MM.1S (cell line): Measurements from ENCODE around the gene CHCHD3.

Experiments used
- DNase-seq: peaks from one replicate; pipeline ENCODE4 v3.0.0-alpha.2; 2015
- H2AFZ ChIP-seq: fragments of 300-600 bp; sonication (generic); 2 replicates; pipeline ENCODE4 v1.6.0; 2016; ENCODE audit warnings: antibody characterized with exemption, low read length
- H3F3A ChIP-seq: fragments of 300-600 bp; sonication (generic); 2 replicates; pipeline ENCODE4 v1.6.1; 2016; ENCODE audit warnings: mild to moderate bottlenecking, antibody characterized with exemption, low read length, moderate library complexity, mixed read lengths; ENCODE audit not compliant: insufficient read depth
- H3K27ac ChIP-seq: fragments of 300-600 bp; sonication (generic); 2 replicates; pipeline ENCODE4 v1.5.1; 2016; ENCODE audit warnings: mild to moderate bottlenecking, low read length
- H3K27me3 ChIP-seq: fragments of 300-600 bp; sonication (generic); replicated peaks from 2 replicates; pipeline ENCODE4 v1.6.0; 2016; ENCODE audit warnings: low read length; ENCODE audit not compliant: insufficient read depth
- H3K36me3 ChIP-seq: fragments of 300-600 bp; sonication (generic); replicated peaks from 2 replicates; pipeline ENCODE4 v1.6.1; 2016; ENCODE audit warnings: mild to moderate bottlenecking, low read length, mixed read lengths; ENCODE audit not compliant: insufficient read depth
- H3K4me1 ChIP-seq: fragments of 300-600 bp; sonication (generic); 2 replicates; pipeline ENCODE4 v1.6.1; 2016; ENCODE audit warnings: low read length, mixed read lengths
- H3K4me2 ChIP-seq: fragments of 300-600 bp; sonication (generic); 2 replicates; pipeline ENCODE4 v1.6.0; 2016; ENCODE audit warnings: low read depth, low read length
- H3K4me3 ChIP-seq: fragments of 300-600 bp; sonication (generic); 2 replicates; pipeline ENCODE4 v1.5.1; 2016; ENCODE audit warnings: low read length, mixed read lengths
- H3K79me2 ChIP-seq: fragments of 300-600 bp; sonication (generic); 2 replicates; pipeline ENCODE4 v1.6.1; 2016; ENCODE audit warnings: mixed run types, low read length, mixed read lengths
- H3K9ac ChIP-seq: fragments of 300-600 bp; sonication (generic); 2 replicates; pipeline ENCODE4 v1.6.1; 2016; ENCODE audit warnings: low read length, mixed read lengths
- H3K9me2 ChIP-seq: fragments of 300-600 bp; sonication (generic); replicated peaks from 2 replicates; pipeline ENCODE4 v1.6.1; 2016; ENCODE audit warnings: mild to moderate bottlenecking, low read length, mixed read lengths; ENCODE audit not compliant: insufficient read depth
- H3K9me3 ChIP-seq: fragments of 300-600 bp; sonication (generic); replicated peaks from 2 replicates; pipeline ENCODE4 v1.6.1; 2016; ENCODE audit warnings: mild to moderate bottlenecking, low read length, mixed read lengths; ENCODE audit not compliant: insufficient read depth
- H4K20me1 ChIP-seq: fragments of 300-600 bp; sonication (generic); 2 replicates; pipeline ENCODE4 v1.6.1; 2016; ENCODE audit warnings: mild to moderate bottlenecking, low read length, moderate library complexity, mixed read lengths; ENCODE audit not compliant: insufficient read depth
- CTCF ChIP-seq: fragments of 300-600 bp; sonication (generic); IDR thresholded peaks from 2 replicates; pipeline ENCODE4 v1.5.1; 2016; ENCODE audit warnings: antibody characterized with exemption, low read length, mixed read lengths
- EZH2 ChIP-seq: fragments of 300-600 bp; sonication (generic); optimal IDR thresholded peaks from 2 replicates; pipeline ENCODE3; 2017; ENCODE audit warnings: low read depth, mild to moderate bottlenecking, antibody characterized with exemption, low read length, mixed read lengths
- EZH2phosphoT487 ChIP-seq: fragments of 300-600 bp; sonication (generic); IDR thresholded peaks from 2 replicates; pipeline ENCODE4 v1.6.1; 2018; ENCODE audit warnings: antibody characterized with exemption, low read length

The CHCHD3 gene

GRCh38 chr7:132838313-132838712, 243.6 kb downstream of the CHCHD3 start:
- no peaks in the 10 kb centered on the region for H3K9me3 ChIP-seq
- no peak for TF ChIP-seq EZH2phosphoT487
- no peak for TF ChIP-seq EZH2
- no peak for TF ChIP-seq CTCF
- no peaks in the 10 kb centered on the region for H3K4me1 ChIP-seq
- no peak overlapping the region for H2AFZ ChIP-seq
- H4K20me1 ChIP-seq: no peaks in the 10 kb centered on the region
- no peaks in the 10 kb centered on the region for H3K36me3 ChIP-seq
- H3K4me2 ChIP-seq: no peak overlapping the region
- no peaks in the 10 kb centered on the region for H3K79me2 ChIP-seq
- H3K27me3 ChIP-seq: no peaks in the 10 kb centered on the region
- no peak overlapping the region for H3K4me3 ChIP-seq
- H3K9ac ChIP-seq: no peak overlapping the region
- H3F3A ChIP-seq: no peaks in the 10 kb centered on the region
- H3K27ac ChIP-seq: no peak overlapping the region
- no peaks in the 10 kb centered on the region for H3K9me2 ChIP-seq
- no peak for DNase-seq

GRCh38 chr7:132837529-132837928, 244.4 kb downstream of the CHCHD3 start:
- Histone ChIP-seq H3K4me3 (no peak overlapping the region), H3K27me3 (no peaks in the 10 kb centered on the region), H3K4me1 (no peaks in the 10 kb centered on the region), H3K9me2 (no peaks in the 10 kb centered on the region), H2AFZ (no peak overlapping the region), H3K9ac (no peak overlapping the region), H3K36me3 (no peaks in the 10 kb centered on the region), H4K20me1 (no peaks in the 10 kb centered on the region), H3F3A (no peaks in the 10 kb centered on the region), H3K79me2 (no peaks in the 10 kb centered on the region), H3K9me3 (no peaks in the 10 kb centered on the region), H3K4me2 (no peak overlapping the region), H3K27ac (no peak overlapping the region)
- TF ChIP-seq EZH2 (no peak), CTCF (no peak), EZH2phosphoT487 (no peak)
- DNase-seq: no peak

GRCh38 chr7:132836746-132837145, 245.1 kb downstream of the CHCHD3 start:
- no peaks in the 10 kb centered on the region for H3K4me1 ChIP-seq
- no peak overlapping the region for H3K4me2 ChIP-seq
- H3K9me3 ChIP-seq: no peaks in the 10 kb centered on the region
- no peak overlapping the region for H2AFZ ChIP-seq
- no peaks in the 10 kb centered on the region for H3K79me2 ChIP-seq
- H3K9ac ChIP-seq: no peak overlapping the region
- no peaks in the 10 kb centered on the region for H3K36me3 ChIP-seq
- H3K27ac ChIP-seq: no peak overlapping the region
- no peak overlapping the region for H3K4me3 ChIP-seq
- H3K27me3 ChIP-seq: no peaks in the 10 kb centered on the region
- no peaks in the 10 kb centered on the region for H3F3A ChIP-seq
- no peaks in the 10 kb centered on the region for H3K9me2 ChIP-seq
- no peaks in the 10 kb centered on the region for H4K20me1 ChIP-seq
- TF ChIP-seq CTCF (no peak), EZH2 (no peak)
- no peak for DNase-seq

GRCh38 chr7:132830941-132831340, 250.9 kb downstream of the CHCHD3 start:
- H3K9ac ChIP-seq: no peak overlapping the region
- no peak overlapping the region for H3K4me3 ChIP-seq
- H3F3A ChIP-seq: no peaks in the 10 kb centered on the region
- H3K9me2 ChIP-seq: no peaks in the 10 kb centered on the region
- no peak overlapping the region for H2AFZ ChIP-seq
- no peaks in the 10 kb centered on the region for H3K27me3 ChIP-seq
- H3K4me1 ChIP-seq: peaks cover 10% of the 10 kb centered on the region
- no peak overlapping the region for H3K4me2 ChIP-seq
- H3K79me2 ChIP-seq: no peaks in the 10 kb centered on the region
- H3K27ac ChIP-seq: no peak overlapping the region
- TF ChIP-seq CTCF (no peak), EZH2phosphoT487 (no peak), EZH2 (no peak)
- no peaks in the 10 kb centered on the region for H3K36me3 ChIP-seq
- H3K9me3 ChIP-seq: no peaks in the 10 kb centered on the region
- no peaks in the 10 kb centered on the region for H4K20me1 ChIP-seq
- DNase-seq: no peak
